GM12872 (cell line): ENCODE results near the gene KIF2C.

Source experiments
- TF ChIP-seq, protein P1 (sequence below): IDR thresholded peaks from 3 replicates; pipeline ENCODE4 v1.5.1; 2011; ENCODE audit warnings: low read depth, mild to moderate bottlenecking, low read length, moderate library complexity; ENCODE audit not compliant: insufficient read depth

The KIF2C gene

DNA sequence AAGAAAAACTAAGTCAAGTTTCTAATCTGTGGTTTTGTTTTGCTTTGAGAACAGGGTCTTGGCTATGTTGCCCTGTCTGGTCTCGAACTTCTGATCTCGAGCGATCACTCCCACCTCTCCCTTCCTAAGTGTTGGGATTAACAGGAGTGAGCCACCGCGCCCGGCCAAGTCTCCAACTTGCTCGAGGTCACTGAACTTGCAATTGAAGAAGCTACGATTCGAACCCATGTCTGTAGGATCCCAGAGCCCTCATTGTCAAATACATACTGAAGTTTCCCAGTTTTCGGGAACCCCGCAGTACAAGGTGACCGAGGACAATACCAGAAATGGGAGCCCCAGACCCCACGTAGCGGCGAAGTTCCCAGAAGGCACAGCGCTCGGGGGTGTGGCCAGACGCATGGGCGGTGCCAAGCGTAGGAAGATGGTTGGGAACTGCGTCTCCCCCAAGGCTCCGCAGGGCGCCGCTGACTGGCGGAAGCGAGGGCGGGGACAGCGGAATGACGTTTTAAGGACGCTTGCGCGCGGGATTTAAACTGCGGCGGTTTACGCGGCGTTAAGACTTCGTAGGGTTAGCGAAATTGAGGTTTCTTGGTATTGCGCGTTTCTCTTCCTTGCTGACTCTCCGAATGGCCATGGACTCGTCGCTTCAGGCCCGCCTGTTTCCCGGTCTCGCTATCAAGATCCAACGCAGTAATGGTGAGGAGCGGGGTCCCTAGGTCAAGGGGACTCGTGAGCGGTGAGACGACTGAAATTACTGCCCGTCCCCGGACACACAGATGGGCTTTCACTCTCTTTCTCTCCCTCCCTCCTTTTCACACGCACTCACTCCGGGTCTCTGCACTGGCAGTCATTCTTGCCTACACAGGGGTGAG lies at the start of gene KIF2C:
TSS of gene KIF2C (plus strand) at position 531 of the 872 bp plus-strand sequence. CDS start at position 627, 96 bp downstream.
- TF ChIP-seq, protein P1, sequence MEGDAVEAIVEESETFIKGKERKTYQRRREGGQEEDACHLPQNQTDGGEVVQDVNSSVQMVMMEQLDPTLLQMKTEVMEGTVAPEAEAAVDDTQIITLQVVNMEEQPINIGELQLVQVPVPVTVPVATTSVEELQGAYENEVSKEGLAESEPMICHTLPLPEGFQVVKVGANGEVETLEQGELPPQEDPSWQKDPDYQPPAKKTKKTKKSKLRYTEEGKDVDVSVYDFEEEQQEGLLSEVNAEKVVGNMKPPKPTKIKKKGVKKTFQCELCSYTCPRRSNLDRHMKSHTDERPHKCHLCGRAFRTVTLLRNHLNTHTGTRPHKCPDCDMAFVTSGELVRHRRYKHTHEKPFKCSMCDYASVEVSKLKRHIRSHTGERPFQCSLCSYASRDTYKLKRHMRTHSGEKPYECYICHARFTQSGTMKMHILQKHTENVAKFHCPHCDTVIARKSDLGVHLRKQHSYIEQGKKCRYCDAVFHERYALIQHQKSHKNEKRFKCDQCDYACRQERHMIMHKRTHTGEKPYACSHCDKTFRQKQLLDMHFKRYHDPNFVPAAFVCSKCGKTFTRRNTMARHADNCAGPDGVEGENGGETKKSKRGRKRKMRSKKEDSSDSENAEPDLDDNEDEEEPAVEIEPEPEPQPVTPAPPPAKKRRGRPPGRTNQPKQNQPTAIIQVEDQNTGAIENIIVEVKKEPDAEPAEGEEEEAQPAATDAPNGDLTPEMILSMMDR = no peak

DNA sequence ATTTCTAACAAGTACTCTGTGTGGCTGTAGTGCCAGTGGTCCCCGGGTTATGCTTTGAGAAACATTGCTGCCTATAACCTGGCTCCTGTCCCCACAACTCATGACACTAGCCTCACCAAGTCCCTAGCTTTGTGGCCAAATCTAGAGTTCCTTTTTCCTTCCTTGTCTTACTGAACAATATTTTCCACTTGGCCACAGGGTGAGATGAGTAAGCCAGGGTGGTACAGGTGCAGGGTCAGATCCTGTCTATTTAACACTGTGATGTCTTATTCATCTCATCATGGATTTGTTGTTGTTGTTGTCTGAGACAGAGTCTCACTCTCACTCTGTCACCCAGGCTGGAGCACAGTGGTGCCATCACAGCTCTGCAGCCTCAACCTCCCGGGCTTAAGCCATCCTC lies 46.5 kb upstream of the KIF2C start:
- TF ChIP-seq, protein P1 = no peak

DNA sequence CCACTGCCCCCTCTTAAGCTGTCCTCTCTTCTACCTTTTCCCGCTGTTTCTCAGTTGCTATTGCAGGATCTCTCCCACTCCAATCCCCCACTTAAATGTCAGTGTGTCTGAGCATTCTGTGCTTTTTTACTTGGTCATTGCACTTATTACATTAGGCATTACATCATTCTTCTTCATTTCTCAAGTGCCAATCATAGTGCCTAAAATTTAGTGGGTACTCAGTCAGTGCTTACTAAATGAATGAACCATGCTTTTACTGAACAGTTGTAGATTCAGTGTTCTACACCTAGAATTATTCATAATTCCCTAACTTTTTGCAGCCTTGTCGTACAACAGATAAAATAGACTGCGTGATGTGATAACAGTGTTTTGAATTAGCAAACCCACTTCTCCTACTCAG lies 45.7 kb upstream of the KIF2C start:
- TF ChIP-seq, protein P1 = no peak

DNA sequence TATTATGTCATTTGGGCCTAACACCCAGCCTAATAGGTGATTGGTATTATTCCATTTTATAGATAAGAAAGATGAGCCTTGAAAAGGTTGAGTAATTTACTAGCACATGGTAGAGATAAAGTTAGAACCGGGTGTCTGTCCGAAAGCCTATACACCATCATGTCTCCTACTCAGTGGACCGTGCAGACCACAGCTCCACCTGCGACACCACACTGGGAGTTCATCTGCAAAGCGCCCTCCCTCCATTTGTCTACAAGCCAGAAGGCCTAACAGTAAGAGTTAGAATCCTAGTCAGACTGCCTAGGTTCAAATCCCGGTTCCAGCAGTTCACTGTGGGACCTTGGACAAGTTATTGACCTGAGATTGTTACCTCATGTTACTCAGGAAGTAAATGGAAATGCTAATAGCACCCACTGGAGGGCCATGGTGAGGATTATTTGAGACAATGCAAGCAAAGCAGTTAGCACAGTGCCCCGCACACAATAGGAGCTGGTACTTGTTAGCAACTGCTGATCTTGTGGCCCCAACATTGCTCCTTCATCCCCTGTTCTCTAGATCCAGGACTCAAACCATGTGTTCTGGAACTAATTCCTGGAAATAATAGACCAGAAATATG lies 44.7 kb upstream of the KIF2C start:
- TF ChIP-seq, protein P1 = no peak

DNA sequence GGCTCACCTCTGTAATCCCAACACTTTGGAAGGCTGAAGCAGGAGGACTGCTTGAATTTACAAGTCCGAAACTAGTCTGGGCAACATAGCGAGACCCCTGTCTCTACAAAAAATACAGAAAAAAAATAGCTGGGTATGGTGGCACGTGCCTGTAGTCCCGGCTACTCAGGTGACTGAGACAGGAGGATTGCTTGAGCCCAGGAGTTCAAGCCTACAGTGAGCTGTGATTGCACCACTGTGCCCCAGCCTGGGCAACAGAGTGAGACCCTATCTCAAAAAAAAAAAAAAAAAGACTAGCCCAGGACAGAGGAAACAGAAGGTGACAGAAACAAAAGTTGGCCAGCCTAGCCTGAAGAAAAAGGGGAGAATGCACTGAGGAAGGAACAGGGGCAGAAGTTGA lies 44.0 kb upstream of the KIF2C start:
- TF ChIP-seq, protein P1 = no peak

DNA sequence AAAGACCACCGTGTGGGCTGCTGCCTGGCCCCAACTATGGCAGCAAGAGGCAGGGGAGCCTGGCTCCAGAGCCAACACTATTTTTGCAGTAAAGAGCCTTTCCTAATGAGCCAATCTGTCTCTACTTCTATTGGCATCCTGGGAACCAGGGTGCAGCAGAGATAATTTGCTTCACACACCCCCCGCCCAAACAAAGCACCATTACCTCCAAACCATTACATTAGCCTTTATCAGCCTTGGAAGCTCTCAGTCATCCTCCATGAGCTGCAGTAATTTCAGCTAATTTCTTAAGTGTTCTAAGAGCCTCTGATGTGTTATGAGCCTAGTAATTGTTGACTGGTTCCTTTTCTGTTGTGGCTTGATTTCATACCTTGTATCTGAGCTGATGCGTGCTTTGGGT lies 43.5 kb upstream of the KIF2C start:
- TF ChIP-seq, protein P1 = no peak

DNA sequence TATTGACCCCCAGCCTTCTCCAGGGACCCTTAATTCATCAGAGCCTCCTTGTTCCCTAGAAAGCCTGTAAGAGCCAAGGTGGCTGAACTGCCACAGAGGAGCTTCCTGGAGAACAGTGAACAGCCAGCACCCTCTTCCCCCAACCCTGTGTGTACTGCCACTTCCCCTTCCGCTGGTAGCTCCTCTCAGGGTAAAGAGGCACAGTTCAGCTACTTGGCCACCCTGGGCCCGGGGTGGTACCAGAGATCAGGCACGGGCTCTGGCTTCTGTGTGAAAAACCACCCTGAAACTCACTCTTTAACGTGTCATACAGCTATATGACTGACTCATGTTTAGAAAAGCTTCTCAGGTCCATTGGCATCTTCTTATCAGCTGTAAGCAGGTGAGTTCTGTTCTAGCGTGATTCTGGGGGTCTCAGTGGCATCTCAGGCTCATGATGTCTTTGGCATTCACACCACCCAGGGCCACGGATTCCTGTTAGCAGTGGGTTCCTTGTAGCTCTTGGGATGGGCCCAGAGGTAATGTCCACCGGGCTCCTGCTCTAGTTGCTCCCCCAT lies 42.8 kb upstream of the KIF2C start:
- TF ChIP-seq, protein P1 = no peak
